ENCODE results near the gene PRLR.
A peak's percentile ranks its signal among the peaks of the same experiment; 100 is the strongest.
"Not testable (repeated sequence)": the region's sequence is repeated elsewhere in the genome, so short reads cannot be mapped to it uniquely, and the experiment has no call there.

Gene PRLR

GRCh38 chr5:35198075-35198474 is 32.2 kb downstream of the PRLR start:
- no peak for DNase-seq

- no peak for DNase-seq
These were observed 32.9 kb downstream of the PRLR start for GRCh38 chr5:35197351-35197750.

GRCh38 chr5:35195472-35195852 is 34.8 kb downstream of the PRLR start:
- DNase-seq: no peak

GRCh38 chr5:35194635-35195471 is 35.4 kb downstream of the PRLR start:
- DNase-seq: no peak

GRCh38 chr5:35192506-35192905 is 37.8 kb downstream of the PRLR start:
- no peak for DNase-seq

GRCh38 chr5:35189801-35190200 is 40.5 kb downstream of the PRLR start:
- DNase-seq: not testable (repeated sequence)

GRCh38 chr5:35188031-35188457 is 42.2 kb downstream of the PRLR start:
- DNase-seq: no peak

GRCh38 chr5:35187621-35188020 is 42.7 kb downstream of the PRLR start:
- DNase-seq: not testable (repeated sequence)

- no peak for DNase-seq
These were observed 43.5 kb downstream of the PRLR start for GRCh38 chr5:35186749-35187148.

- no peak for DNase-seq
These were observed 44.8 kb downstream of the PRLR start for GRCh38 chr5:35185518-35185917.

- DNase-seq: no peak
These were observed 46.7 kb downstream of the PRLR start for GRCh38 chr5:35183556-35183955.

- DNase-seq: peak in 17 of 58 donors; percentile 3 to 24 (median 6)
These were observed 47.3 kb downstream of the PRLR start for GRCh38 chr5:35182910-35183535.

- DNase-seq: no peak
These were observed 47.8 kb downstream of the PRLR start for GRCh38 chr5:35182486-35182885.

- DNase-seq: no peak
These were observed 50.2 kb downstream of the PRLR start for GRCh38 chr5:35180046-35180445.

- no peak for DNase-seq
These were observed 52.5 kb downstream of the PRLR start for GRCh38 chr5:35177783-35178182.

GRCh38 chr5:35172533-35172932 is 57.8 kb downstream of the PRLR start:
- DNase-seq: no peak

GRCh38 chr5:35171991-35172390 is 58.3 kb downstream of the PRLR start:
- no peak for DNase-seq

- DNase-seq: no peak
These were observed 59.2 kb downstream of the PRLR start for GRCh38 chr5:35171078-35171477.

GRCh38 chr5:35166043-35166442 is 64.2 kb downstream of the PRLR start:
- DNase-seq: no peak

GRCh38 chr5:35164860-35165542 is 65.3 kb downstream of the PRLR start:
- no peak for DNase-seq

- no peak for DNase-seq
These were observed 66.6 kb downstream of the PRLR start for GRCh38 chr5:35163710-35164033.

All from anterior cingulate cortex (tissue), 58 donors.